Epithelial cell of prostate (primary cell): ENCODE results near the gene CD48.

ENCODE experiments used
- DNase-seq: peaks from one replicate; pipeline ENCODE4 v3.0.0-alpha.2; 2011; ENCODE audit warnings: low read depth, low spot score
- H3K27ac ChIP-seq: fragments of 450-650 bp; 2 replicates; pipeline ENCODE4 v1.5.1; 2017; ENCODE audit warnings: mild to moderate bottlenecking

The CD48 gene

GRCh38 chr1:160711602-160712311 lies at the start of gene CD48:
CD48 (minus strand) TSS chr1:160711822; CDS start chr1:160711763, 59 bp downstream.
- DNase-seq, result no peak
- H3K27ac ChIP-seq, result no peak within 1 kb of the TSS

GRCh38 chr1:160761046-160761445 lies 49.4 kb upstream of the CD48 start:
- H3K27ac ChIP-seq, result no peak overlapping the region
- no peak for DNase-seq

- H3K27ac ChIP-seq, result no peak overlapping the region
- no peak for DNase-seq
Measured at GRCh38 chr1:160759740-160760139, 48.1 kb upstream of the CD48 start.

GRCh38 chr1:160758521-160758920 lies 46.9 kb upstream of the CD48 start:
- H3K27ac ChIP-seq, result no peak overlapping the region

GRCh38 chr1:160756849-160757201 lies 45.2 kb upstream of the CD48 start:
- DNase-seq, result no peak
- no peak overlapping the region for H3K27ac ChIP-seq

More at GRCh38 chr1:160758521-160758920, 46.9 kb upstream of the CD48 start:
- DNase-seq, result no peak

GRCh38 chr1:160755911-160756848 lies 44.6 kb upstream of the CD48 start:
- no peak overlapping the region for H3K27ac ChIP-seq
- DNase-seq, result no peak

GRCh38 chr1:160755461-160755860 lies 43.8 kb upstream of the CD48 start:
- DNase-seq, result no peak

GRCh38 chr1:160753594-160753993 lies 42.0 kb upstream of the CD48 start:
- no peak for DNase-seq
- H3K27ac ChIP-seq, result no peak overlapping the region

More at GRCh38 chr1:160755461-160755860, 43.8 kb upstream of the CD48 start:
- H3K27ac ChIP-seq, result no peak overlapping the region

- no peak overlapping the region for H3K27ac ChIP-seq
- DNase-seq, result no peak
Measured at GRCh38 chr1:160752924-160753323, 41.3 kb upstream of the CD48 start.

GRCh38 chr1:160752406-160752805 lies 40.8 kb upstream of the CD48 start:
- no peak overlapping the region for H3K27ac ChIP-seq
- no peak for DNase-seq

- no peak overlapping the region for H3K27ac ChIP-seq
- no peak for DNase-seq
Measured at GRCh38 chr1:160750608-160751007, 39.0 kb upstream of the CD48 start.

GRCh38 chr1:160748878-160749269 lies 37.3 kb upstream of the CD48 start:
- peak overlapping the region; percentile 72 for H3K27ac ChIP-seq
- peak; percentile 61 for DNase-seq

- DNase-seq, result peak; percentile 54
- peak overlapping the region; percentile 72 for H3K27ac ChIP-seq
Measured at GRCh38 chr1:160748181-160748877, 36.7 kb upstream of the CD48 start.

- H3K27ac ChIP-seq, result peak overlapping the region; percentile 72
- DNase-seq, result no peak
Measured at GRCh38 chr1:160747717-160748116, 36.1 kb upstream of the CD48 start.

GRCh38 chr1:160746836-160747500 lies 35.3 kb upstream of the CD48 start:
- DNase-seq, result no peak
- H3K27ac ChIP-seq, result peak overlapping the region; percentile 72

- no peak for DNase-seq
- no peak overlapping the region for H3K27ac ChIP-seq
Measured at GRCh38 chr1:160745551-160745950, 33.9 kb upstream of the CD48 start.

- no peak for DNase-seq
- no peak overlapping the region for H3K27ac ChIP-seq
Measured at GRCh38 chr1:160744852-160745520, 33.4 kb upstream of the CD48 start.

GRCh38 chr1:160744199-160744851 lies 32.7 kb upstream of the CD48 start:
- DNase-seq, result no peak
- no peak overlapping the region for H3K27ac ChIP-seq

- H3K27ac ChIP-seq, result no peak overlapping the region
- DNase-seq, result no peak
Measured at GRCh38 chr1:160743266-160743665, 31.6 kb upstream of the CD48 start.
